HG03439 (cell line): Measurements from ENCODE around the gene BMAL1.
"Not testable (repeated sequence)": the region's sequence is repeated elsewhere in the genome, so short reads cannot be mapped to it uniquely, and the experiment has no call there.

Experiments
- ATAC-seq: cut with Tn5 transposase; IDR thresholded peaks from one replicate; pipeline ENCODE4 v1.9.1; 2021; ENCODE audit warnings: mild to moderate bottlenecking, moderate library complexity; ENCODE audit not compliant: unreplicated experiment

Gene BMAL1

GRCh38 chr11:13368041-13368446, 90.5 kb downstream of the BMAL1 start:
- ATAC-seq = no peak

- no peak for ATAC-seq
Measured at GRCh38 chr11:13373216-13373615, 95.6 kb downstream of the BMAL1 start.

- no peak for ATAC-seq
Measured at GRCh38 chr11:13375798-13376197, 98.2 kb downstream of the BMAL1 start.

- no peak for ATAC-seq
Measured at GRCh38 chr11:13376402-13376801, 98.8 kb downstream of the BMAL1 start.

- no peak for ATAC-seq
Measured at GRCh38 chr11:13376838-13377237, 99.2 kb downstream of the BMAL1 start.

- no peak for ATAC-seq
Measured at GRCh38 chr11:13378316-13378715, 100.7 kb downstream of the BMAL1 start.

GRCh38 chr11:13380731-13381130, 103.1 kb downstream of the BMAL1 start:
- ATAC-seq = no peak

- ATAC-seq = no peak
Measured at GRCh38 chr11:13382751-13383150, 105.2 kb downstream of the BMAL1 start.

- no peak for ATAC-seq
Measured at GRCh38 chr11:13384908-13385640, 107.5 kb downstream of the BMAL1 start.

- ATAC-seq = no peak
Measured at GRCh38 chr11:13386567-13386966, 109.0 kb downstream of the BMAL1 start.

- no peak for ATAC-seq
Measured at GRCh38 chr11:13388741-13389140, 111.2 kb downstream of the BMAL1 start.

GRCh38 chr11:13391217-13391616, 113.6 kb downstream of the BMAL1 start:
- ATAC-seq = no peak

GRCh38 chr11:13398335-13398734, 120.7 kb downstream of the BMAL1 start:
- ATAC-seq = not testable (repeated sequence)

- no peak for ATAC-seq
Measured at GRCh38 chr11:13405220-13405619, 127.6 kb downstream of the BMAL1 start.

GRCh38 chr11:13415201-13415600, 137.6 kb downstream of the BMAL1 start:
- no peak for ATAC-seq

GRCh38 chr11:13421561-13421960, 144.0 kb downstream of the BMAL1 start:
- ATAC-seq = no peak

GRCh38 chr11:13423372-13423771, 145.8 kb downstream of the BMAL1 start:
- ATAC-seq = no peak

GRCh38 chr11:13427440-13427839, 149.8 kb downstream of the BMAL1 start:
- ATAC-seq = no peak

GRCh38 chr11:13429288-13429687, 151.7 kb downstream of the BMAL1 start:
- ATAC-seq = no peak

- ATAC-seq = no peak
Measured at GRCh38 chr11:13429836-13430235, 152.2 kb downstream of the BMAL1 start.

- no peak for ATAC-seq
Measured at GRCh38 chr11:13433437-13433836, 155.8 kb downstream of the BMAL1 start.

GRCh38 chr11:13434247-13435205, 156.9 kb downstream of the BMAL1 start:
- no peak for ATAC-seq
